Measurements from ENCODE around the gene SMOC1.

The SMOC1 gene

DNA sequence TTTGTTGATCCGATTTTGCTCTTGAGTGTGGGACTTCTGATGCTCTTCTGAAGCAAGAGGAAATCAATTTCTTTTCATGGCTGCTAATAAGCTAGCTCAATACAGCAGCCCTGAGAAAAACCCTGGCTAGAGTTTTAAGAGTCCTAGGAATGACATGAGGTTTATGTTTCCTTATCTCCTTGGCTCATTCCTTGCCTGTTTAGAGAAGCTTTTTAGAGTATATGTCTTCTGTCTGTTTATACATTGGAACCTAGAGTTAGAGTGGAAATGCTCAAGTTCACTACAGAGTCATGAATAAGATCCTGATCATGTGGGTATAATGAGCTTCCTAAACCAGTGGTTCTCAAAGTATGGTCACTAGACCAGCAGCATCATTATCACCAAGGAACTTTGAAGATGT is 34.5 kb downstream of the SMOC1 start:
- Histone ChIP-seq H3K27ac (ENCODE audit: low read length) (no peak overlapping the region), H4K20me1 (ENCODE audit: insufficient read depth, low read length) (no peaks in the 10 kb centered on the region), H3K27me3 (ENCODE audit: low read depth, low read length) (peaks cover 4% of the 10 kb centered on the region), H3K9ac (ENCODE audit: low read length) (no peak overlapping the region), H3K4me2 (ENCODE audit: low read length) (no peak overlapping the region), H3K36me3 (replicated peaks; ENCODE audit: low read depth, low read length) (no peaks in the 10 kb centered on the region), H3K4me1 (ENCODE audit: low read length) (no peaks in the 10 kb centered on the region), H2AFZ (ENCODE audit: low read depth, low read length) (no peak overlapping the region), H3K4me3 (ENCODE audit: low read length) (no peak overlapping the region), H3K79me2 (ENCODE audit: low read length) (no peaks in the 10 kb centered on the region), H3K9me3 (ENCODE audit: insufficient read depth, low read length) (no peaks in the 10 kb centered on the region)
- TF ChIP-seq, protein P1, sequence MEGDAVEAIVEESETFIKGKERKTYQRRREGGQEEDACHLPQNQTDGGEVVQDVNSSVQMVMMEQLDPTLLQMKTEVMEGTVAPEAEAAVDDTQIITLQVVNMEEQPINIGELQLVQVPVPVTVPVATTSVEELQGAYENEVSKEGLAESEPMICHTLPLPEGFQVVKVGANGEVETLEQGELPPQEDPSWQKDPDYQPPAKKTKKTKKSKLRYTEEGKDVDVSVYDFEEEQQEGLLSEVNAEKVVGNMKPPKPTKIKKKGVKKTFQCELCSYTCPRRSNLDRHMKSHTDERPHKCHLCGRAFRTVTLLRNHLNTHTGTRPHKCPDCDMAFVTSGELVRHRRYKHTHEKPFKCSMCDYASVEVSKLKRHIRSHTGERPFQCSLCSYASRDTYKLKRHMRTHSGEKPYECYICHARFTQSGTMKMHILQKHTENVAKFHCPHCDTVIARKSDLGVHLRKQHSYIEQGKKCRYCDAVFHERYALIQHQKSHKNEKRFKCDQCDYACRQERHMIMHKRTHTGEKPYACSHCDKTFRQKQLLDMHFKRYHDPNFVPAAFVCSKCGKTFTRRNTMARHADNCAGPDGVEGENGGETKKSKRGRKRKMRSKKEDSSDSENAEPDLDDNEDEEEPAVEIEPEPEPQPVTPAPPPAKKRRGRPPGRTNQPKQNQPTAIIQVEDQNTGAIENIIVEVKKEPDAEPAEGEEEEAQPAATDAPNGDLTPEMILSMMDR (IDR thresholded peaks at IDR 0.05; ENCODE audit: low read depth, low read length) = no peak
- no peak for TF ChIP-seq EZH2phosphoT487 (IDR thresholded peaks at IDR 0.05; ENCODE audit: low read depth)

DNA sequence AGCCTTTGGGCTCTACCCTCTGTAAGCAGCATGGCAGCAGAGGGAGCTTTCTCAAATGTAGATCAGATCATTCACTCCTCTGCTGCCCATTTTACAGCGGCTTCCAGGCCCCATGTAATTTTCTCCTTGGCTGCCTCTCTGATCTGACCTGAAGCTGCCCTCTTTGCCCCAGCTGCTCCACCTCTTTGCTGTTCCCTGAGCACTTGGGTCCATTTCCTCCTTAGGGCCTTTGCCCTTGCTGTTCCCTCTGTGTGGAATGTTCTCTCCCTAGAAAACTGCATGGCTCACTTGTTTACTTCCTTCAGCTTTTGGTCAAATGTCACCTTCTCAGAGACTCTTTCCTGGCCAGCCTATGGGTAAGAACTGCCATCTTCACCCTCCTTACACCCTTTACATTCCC is 37.2 kb downstream of the SMOC1 start:
- no peaks in the 10 kb centered on the region for H4K20me1 ChIP-seq (ENCODE audit: insufficient read depth, low read length)
- no peak overlapping the region for H3K4me2 ChIP-seq (ENCODE audit: low read length)
- H2AFZ ChIP-seq (ENCODE audit: low read depth, low read length) = no peak overlapping the region
- H3K9me3 ChIP-seq (ENCODE audit: insufficient read depth, low read length) = no peaks in the 10 kb centered on the region
- no peaks in the 10 kb centered on the region for H3K4me1 ChIP-seq (ENCODE audit: low read length)
- no peak overlapping the region for H3K27ac ChIP-seq (ENCODE audit: low read length)
- no peak overlapping the region for H3K9ac ChIP-seq (ENCODE audit: low read length)
- no peaks in the 10 kb centered on the region; the same call in 1 of the 2 replicates for H3K27me3 ChIP-seq (ENCODE audit: low read depth, low read length)
- no peaks in the 10 kb centered on the region for H3K79me2 ChIP-seq (ENCODE audit: low read length)
- H3K4me3 ChIP-seq (ENCODE audit: low read length) = no peak overlapping the region
- H3K36me3 ChIP-seq (replicated peaks; ENCODE audit: low read depth, low read length) = no peaks in the 10 kb centered on the region
- TF ChIP-seq, protein P1 (IDR thresholded peaks at IDR 0.05; ENCODE audit: low read depth, low read length) = no peak
- TF ChIP-seq EZH2phosphoT487 (IDR thresholded peaks at IDR 0.05; ENCODE audit: low read depth) = no peak

DNA sequence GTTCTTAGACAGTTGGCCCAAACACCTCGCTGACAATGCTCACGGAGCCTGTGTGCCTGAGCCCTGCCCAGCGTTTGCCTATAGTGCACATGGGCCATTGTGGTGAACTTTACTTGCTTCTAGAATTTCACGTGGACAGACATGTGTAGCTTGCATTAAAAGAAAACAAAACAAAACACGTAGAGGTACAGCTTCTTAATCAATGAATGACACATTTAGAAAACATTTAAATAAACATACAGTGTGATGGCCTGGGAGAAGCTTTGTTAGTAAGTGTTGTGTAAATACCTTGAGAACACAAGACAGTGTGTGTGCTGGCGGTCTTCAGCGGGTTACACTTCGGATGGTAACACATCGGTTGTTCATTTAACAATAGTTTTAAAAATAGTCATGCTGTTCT is 38.1 kb downstream of the SMOC1 start:
- no peak overlapping the region for H2AFZ ChIP-seq (ENCODE audit: low read depth, low read length)
- no peak for TF ChIP-seq EZH2phosphoT487 (IDR thresholded peaks at IDR 0.05; ENCODE audit: low read depth)
- TF ChIP-seq, protein P1 (IDR thresholded peaks at IDR 0.05; ENCODE audit: low read depth, low read length) = no peak
- H3K4me1 ChIP-seq (ENCODE audit: low read length) = no peaks in the 10 kb centered on the region
- H3K79me2 ChIP-seq (ENCODE audit: low read length) = no peaks in the 10 kb centered on the region
- H4K20me1 ChIP-seq (ENCODE audit: insufficient read depth, low read length) = no peaks in the 10 kb centered on the region
- no peaks in the 10 kb centered on the region; the same call in 1 of the 2 replicates for H3K27me3 ChIP-seq (ENCODE audit: low read depth, low read length)
- no peak overlapping the region for H3K9ac ChIP-seq (ENCODE audit: low read length)
- H3K9me3 ChIP-seq (ENCODE audit: insufficient read depth, low read length) = no peaks in the 10 kb centered on the region
- no peaks in the 10 kb centered on the region for H3K36me3 ChIP-seq (replicated peaks; ENCODE audit: low read depth, low read length)
- no peak overlapping the region for H3K4me2 ChIP-seq (ENCODE audit: low read length)
- H3K27ac ChIP-seq (ENCODE audit: low read length) = no peak overlapping the region
- no peak overlapping the region for H3K4me3 ChIP-seq (ENCODE audit: low read length)

DNA sequence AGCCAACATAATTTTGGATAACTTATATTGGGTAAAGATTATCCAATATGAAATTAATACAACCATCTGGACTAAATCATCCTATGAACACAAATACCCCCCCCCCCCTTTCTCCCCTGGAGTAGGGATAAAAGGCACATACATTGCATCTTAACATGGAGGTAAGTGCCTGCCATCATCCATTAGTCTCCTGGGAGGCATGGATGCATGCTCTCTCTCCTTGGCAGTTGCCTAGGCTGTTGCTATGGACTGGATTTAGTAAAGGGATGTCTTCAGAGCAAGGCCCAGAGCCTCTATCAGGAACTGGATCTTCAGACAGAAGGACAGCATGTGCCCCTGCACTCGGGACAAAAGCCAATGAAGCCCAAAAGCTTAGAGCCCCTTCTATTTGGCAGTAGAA is 40.6 kb downstream of the SMOC1 start:
- no peaks in the 10 kb centered on the region for H3K36me3 ChIP-seq (replicated peaks; ENCODE audit: low read depth, low read length)
- H4K20me1 ChIP-seq (ENCODE audit: insufficient read depth, low read length) = no peaks in the 10 kb centered on the region
- peaks cover 13% of the 10 kb centered on the region for H3K27me3 ChIP-seq (ENCODE audit: low read depth, low read length)
- no peaks in the 10 kb centered on the region for H3K79me2 ChIP-seq (ENCODE audit: low read length)
- no peaks in the 10 kb centered on the region for H3K4me1 ChIP-seq (ENCODE audit: low read length)
- no peak overlapping the region for H3K4me2 ChIP-seq (ENCODE audit: low read length)
- no peak overlapping the region for H2AFZ ChIP-seq (ENCODE audit: low read depth, low read length)
- H3K9ac ChIP-seq (ENCODE audit: low read length) = no peak overlapping the region
- TF ChIP-seq EZH2phosphoT487 (IDR thresholded peaks at IDR 0.05; ENCODE audit: low read depth) = no peak
- TF ChIP-seq, protein P1 (IDR thresholded peaks at IDR 0.05; ENCODE audit: low read depth, low read length) = no peak
- H3K9me3 ChIP-seq (ENCODE audit: insufficient read depth, low read length) = no peaks in the 10 kb centered on the region
- H3K27ac ChIP-seq (ENCODE audit: low read length) = no peak overlapping the region
- H3K4me3 ChIP-seq (ENCODE audit: low read length) = no peak overlapping the region
